ENCODE data around the gene OLR1.

Gene OLR1

DNA sequence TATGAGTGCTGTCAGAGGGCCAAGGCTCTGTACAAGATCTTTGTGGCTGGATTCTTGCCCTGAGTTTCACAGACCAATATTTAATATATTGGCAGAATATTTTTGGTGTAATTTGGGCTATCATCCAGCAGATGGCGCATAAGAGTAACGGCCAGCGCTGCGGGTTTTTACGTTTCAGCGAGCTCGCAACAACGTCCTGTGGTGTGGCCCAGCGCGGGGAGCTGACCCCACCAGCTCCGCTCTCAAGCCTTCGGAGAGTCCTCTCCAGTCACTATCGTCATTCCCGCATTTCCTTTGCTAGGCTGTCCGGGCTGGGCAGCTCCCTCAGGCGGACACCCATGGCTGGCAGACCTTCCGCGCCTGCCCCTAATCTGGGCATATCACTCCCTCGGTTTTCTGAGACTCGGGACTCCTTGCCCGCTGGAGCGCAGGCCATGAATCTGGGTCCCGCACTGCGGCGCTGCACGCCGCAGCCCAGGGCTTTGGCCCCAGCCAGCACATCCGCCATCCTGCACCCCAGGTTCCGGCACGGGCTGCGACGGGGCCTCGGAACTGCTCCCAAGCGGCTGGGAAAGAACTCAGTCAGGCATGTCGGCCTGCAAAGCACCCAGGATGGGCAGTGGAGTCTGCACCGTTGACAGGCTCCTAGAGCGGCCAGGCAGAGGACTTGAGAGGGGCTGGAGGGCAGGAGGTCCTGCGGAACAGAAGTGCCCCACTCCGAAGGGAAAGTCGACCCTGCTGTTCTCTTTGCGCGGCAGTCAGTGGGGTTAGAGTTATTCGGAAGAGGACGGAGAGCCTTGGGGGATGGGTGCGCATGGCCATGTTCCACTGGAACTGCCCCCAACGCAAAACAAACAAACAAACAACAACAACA is 18.4 kb downstream of the OLR1 start:
- DNase-seq (ENCODE audit: low read depth, low spot score) = no peak

DNA sequence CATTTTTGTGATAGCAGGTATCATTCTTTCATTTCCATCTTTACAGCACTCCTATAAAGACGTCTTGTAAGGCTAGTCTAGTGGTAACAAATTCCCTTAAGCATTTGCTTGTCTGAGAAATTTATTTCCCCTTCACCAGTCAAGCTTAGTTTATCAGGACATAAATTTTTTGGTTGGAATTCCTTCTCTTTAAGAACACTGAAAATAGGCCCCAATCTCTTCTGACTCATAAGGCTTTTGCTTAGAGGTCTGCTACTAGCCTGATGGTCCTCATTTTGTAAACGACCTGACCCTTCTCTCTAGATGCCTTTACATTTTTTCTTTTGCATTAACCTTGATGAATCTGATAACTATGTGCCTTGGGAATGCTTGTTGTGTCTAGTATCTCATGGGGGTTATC is 20.3 kb downstream of the OLR1 start:
- no peak for DNase-seq (ENCODE audit: low read depth, low spot score)

DNA sequence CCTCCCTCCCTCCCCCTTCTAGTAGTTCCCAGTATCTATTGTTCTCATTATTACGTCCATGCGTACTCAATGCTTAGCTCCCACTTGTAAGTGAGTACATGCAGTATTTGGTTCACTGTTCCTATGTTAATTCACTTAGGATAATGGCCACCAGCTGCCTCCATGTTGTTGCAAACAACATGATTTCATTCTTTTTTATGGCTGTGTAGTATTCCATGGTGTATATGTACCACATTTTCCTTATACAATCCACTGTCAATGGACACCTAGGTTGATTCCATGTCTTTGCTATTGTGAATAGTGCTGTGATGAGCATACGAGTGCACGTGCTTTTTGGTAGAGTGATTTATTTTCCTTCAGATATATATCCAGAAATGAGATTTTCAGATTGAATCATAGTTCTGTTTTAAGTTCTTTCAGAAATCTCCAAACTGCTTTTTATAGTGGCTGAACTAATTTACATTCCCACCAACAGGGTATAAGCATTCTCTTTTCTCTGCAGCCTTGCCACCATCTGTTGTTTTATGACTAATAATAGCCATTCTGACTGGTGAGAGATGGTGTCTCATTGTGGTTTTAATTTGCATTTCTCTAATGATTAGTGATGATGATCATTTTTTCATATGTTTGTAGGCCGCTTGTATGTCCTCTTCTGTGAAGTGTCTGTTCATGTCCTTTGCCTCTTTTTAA is 24.1 kb downstream of the OLR1 start:
- DNase-seq (ENCODE audit: low read depth, low spot score) = no peak

DNA sequence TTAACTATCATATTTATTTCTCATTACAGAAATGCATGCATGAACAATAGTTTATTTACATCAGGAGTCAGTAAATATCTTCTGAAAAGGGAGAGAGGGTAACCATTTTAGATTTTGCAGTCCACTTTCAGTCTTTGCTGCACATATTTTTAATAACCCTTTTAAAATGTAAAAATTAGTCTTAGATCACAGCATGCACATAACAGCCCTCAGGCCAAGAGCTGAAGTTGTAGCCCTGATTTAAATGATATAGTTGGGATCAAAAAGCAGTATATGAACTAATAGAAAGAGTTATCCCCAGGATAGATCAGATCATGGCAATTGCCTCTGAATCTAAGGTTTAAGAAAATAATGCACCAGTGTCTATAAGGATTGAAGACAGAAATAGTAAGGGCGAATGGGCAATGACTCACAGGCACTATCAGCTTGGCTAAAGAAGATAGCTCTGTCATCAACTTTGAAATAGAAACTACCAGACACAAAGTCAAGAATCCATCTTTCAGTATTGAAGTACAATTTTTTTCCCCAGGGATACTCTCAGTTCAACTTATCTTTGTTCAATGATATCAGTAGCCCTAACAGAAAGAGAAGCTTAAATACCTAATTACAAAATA is 28.8 kb downstream of the OLR1 start:
- DNase-seq (ENCODE audit: low read depth, low spot score) = no peak

DNA sequence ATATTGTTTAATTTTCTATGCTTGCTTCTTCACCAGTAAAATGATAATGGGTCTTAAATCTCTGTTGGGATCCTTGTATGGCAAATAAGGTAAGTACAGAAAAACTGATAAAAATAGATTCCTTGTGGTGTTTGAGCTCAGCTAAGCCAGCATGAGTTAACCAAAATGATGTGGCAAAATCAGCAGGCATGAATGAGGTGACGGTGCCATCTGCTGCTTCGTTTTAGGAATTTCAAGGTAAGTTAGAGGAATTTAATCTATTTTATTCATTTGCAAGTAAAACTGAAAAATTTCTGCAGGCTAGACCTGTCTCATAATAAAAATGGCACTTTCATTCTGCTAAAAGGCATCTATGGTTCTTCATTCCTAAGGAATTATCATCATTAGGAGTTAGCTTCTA is 31.9 kb downstream of the OLR1 start:
- DNase-seq (ENCODE audit: low read depth, low spot score) = peak; percentile 18

DNA sequence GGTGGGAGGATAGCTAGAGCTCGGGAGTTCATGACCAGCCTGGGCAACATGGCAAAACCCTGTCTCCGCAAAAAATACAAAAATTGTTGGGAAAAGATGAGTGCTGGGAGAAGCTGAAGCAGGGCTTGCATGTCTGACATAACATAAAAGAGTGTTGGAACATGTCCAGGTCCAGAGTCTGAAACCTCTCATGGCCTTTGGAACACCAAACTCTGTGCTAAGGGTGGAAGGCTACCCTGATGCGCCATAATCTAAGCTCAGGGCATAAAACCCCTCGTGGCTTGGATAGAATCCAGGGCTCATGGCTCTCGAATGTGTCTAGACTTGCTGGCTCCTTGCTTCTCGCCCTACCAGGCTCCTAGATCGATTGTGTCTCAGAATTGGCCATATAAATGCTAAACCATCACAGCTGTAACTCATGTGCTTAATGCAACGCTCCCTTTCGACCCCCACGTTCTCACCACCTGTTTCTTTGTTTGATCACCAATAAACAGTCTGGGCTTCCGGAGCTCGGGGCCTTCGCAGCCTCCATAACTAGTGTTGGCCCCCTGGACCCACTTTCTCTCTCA is 35.2 kb downstream of the OLR1 start:
- DNase-seq (ENCODE audit: low read depth, low spot score) = no peak

DNA sequence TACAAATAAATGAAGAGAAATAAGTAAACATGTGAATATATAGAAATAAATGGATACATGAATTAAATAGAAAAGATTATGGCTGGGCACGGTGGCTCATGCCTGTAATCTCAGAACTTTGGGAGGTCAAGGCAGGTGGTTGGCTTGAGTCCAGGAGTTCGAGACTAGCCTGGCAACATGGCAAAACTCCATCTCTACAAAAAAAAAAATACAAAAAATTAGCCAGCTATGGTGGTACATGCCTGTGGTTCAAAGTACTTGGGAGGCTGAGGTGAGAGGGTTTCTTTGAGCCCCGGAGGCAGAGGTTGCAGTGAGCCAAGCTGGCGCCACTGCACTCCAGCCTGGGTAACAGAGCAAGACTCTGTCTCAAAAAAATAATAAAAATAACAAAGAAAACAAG is 36.8 kb downstream of the OLR1 start:
- DNase-seq (ENCODE audit: low read depth, low spot score) = no peak

DNA sequence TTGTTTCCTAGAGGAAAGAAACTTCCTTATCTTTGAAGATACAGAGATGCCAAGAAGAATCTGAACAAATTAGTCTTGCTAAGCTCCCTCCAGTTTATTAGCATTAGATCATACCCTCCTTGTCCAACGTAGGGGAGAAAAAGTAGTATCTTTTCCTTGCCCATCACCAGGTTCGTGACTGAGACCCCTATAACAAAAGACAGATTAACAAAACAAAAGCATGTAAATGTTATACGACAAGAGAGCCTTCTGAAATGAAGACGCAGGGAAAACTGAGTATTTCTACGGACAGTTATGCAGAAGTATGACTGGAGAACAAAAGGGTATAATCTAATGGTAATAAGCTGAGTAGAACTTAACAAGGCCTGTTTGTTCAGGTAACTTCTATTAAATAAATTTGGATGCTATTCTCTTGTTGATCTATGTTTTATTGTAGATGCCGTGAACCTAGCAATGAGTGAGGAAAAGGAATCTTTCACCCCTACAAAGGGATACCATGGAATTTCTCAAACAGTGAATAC is 39.0 kb downstream of the OLR1 start:
- DNase-seq (ENCODE audit: low read depth, low spot score) = no peak

DNA sequence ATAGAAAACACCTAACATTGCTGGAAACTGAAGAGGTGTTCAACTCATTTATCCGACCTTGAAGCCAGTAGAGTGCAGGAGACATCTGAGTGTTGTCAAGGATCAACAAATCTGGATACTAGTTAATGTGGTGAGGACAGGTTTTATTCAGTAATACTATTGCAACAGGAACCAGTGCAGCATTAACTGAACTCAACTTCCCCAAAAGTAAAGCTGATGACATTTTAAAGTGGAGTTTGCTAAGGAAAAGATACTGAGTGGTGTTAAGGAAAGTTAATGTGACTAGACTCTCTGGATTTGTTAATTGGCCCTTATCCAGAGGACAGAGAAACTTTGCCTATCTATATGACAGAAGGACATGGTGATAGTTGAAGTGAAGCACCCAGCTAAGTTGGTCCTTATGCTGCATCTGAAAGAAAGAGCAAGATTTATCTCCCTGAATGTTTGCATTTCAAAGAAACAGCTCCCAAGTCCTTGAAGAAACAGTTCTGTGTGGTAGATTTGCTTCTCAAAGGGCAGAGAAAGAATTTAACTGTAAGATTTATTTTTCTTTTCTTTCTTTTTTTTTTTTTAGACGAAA is 40.7 kb downstream of the OLR1 start:
- no peak for DNase-seq (ENCODE audit: low read depth, low spot score)

DNA sequence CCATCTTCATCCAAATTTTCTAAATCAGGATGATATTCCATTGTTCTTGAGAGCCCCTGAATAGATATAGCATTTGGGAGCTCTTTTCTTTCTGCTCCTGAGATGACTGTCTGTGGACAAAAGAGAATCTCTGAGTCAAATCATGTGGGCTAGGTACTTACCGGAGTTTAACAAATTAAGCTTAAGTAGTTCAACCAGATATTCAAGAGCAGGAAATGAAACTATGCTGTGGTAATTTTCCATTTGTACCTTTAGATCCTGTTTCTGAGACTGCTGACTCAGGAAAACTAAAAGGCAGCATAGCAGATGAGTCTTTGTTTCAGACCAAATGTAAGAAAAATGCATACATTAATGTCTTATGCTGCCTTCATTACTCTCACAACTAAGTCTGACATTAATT is 41.9 kb downstream of the OLR1 start, which contains the start of gene CLEC7A:
Gene CLEC7A (minus strand): TSS at position 158 of the 400 bp plus-strand sequence. CDS start 117 bp downstream, at position 41.
- no peak for DNase-seq (ENCODE audit: low read depth, low spot score)

DNA sequence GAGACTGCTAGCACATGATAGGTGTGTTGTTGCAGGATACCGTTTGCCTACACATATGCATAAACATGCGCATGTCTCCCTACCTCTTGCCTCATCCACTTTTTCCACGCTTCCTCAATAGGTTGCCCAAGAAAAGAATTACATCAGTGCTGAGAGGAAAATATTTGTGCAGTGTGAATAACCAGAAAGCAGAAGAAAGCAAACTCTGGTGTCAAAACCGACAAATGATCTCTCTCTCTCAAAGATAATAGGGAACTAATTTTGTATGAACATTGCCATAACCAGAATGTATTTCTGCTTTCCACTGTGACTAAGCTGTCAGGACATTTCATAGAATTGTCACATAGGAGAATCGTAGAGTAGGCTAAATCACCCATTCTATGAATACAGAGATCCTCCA is 43.2 kb downstream of the OLR1 start:
- no peak for DNase-seq (ENCODE audit: low read depth, low spot score)

DNA sequence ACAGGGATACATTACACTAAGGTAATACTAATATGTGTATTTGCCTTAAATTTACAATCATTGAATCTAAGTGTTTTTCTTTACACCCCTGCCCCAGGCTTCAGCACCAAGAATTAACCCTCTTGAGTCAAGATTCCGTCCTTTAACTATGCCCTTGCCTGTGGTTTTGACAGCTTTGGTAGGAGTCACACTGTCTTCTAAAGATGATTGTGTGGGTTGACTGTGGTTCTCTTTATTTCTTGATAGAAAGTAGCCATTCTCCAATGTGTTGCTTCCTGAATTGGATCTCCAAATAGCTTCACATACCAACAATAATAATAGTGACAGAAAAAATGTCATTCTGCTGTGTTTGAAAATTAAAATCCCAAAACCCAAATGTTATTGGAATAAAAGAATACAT is 45.5 kb downstream of the OLR1 start:
- DNase-seq (ENCODE audit: low read depth, low spot score) = no peak

DNA sequence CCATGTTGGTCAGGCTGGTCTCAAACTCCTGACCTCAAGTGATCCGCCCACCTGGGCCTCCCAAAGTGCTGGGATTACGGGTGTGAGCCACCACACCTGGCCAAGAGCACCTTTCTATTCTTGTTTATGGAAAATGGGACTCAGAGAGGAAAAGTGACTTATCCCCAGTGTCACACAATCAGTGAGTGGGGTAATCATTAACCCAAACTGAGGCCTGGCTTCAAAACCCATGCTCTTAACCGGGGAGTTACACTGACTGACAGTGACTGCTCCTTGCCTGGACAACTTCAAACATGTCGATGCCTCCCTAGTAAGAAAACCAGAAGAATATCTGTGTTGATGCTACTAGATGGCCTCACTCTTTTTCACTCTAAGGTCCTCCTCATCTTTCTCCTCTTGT is 49.2 kb downstream of the OLR1 start:
- DNase-seq (ENCODE audit: low read depth, low spot score) = no peak

DNA sequence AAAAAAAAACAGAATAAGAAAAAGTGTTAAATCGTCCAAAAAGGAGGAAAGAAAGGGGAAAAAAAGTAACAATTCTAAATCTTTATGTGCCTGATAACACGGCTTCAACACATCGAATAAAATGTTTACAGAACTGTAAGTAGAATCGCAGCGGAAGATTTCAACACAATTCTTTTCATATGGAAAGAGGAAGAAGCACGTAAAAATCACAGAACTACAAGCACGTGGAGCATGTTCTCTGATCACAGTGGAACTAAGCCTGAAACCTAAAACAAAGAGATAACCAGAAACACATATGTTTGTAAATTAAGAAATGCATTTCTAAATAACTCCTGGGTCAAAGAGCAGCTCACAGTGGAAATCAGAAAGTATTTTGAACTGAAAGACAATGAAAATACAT is 50.7 kb downstream of the OLR1 start:
- no peak for DNase-seq (ENCODE audit: low read depth, low spot score)

DNA sequence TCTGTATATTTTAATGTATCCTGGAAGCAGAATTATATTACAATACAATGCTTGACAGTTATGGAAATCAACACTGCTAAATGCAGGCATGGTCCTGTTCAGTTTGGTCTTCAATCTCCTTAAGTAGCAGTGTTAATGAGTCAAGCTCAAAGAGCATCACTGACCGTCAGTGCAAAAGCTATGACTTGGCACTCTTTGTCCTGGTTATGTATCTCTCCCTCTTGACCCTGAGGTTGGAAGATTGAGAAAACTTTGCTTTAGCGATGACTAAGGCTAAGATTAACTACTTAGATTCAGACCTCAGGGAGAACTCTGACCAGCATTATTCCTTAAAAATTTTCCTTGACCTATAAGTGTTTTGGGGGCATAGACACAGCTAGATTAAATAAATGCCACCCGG is 52.9 kb downstream of the OLR1 start:
- no peak for DNase-seq (ENCODE audit: low read depth, low spot score)

DNA sequence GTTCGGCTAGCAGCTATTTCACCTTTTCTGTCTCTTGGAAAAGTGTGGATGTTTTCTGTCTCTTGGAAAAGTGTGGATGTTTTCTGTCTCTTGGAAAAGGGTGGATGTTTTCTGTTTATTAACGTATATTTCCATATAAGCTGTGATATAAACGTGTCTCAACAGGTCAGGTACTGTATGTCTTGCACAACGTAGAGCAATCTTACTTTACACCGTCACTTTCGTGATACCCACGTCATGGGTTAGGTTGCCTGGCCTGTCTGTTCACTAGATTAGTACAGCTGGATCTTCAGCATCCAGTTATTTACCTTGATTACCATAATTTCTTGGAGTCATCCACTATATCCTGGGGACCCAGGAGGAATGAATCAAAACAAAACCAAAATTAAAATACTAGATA is 56.0 kb downstream of the OLR1 start:
- DNase-seq (ENCODE audit: low read depth, low spot score) = no peak

DNA sequence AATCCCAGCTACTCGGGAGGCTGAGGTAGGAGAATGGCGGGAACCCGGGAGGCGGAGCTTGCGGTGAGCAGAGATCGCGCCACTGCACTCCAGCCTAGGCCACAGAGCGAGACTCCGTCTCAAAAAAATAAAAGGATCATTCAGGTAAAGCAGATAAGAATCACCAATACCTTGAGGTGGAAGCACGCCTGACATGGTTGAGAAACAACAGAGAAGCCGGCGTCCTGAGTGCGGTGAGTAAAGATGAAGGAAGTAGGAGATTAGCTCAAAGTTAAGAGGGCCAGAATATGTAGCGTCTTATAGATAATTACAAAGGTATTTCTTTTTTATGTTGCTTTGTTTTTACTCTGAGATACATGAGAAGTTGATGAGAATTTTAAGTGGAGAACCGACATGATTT is 56.6 kb downstream of the OLR1 start:
- DNase-seq (ENCODE audit: low read depth, low spot score) = no peak

DNA sequence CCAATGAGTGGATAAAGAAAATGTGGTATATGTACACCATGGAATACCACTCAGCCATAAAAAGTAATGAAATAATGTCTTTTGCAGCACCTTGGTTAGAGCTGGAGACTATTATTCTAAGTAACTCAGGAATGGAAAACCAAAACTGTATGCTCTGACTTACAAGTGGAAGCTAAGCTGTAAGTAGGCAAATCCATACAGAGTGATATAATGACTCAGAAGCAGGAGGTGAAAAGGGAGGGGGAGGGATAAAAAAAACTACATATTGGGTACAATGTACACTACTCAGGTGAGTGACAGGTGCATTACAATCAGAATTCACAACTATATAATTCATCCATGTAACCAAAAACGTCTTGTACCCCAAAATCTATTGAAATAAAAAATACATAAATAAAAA is 58.0 kb downstream of the OLR1 start:
- DNase-seq (ENCODE audit: low read depth, low spot score) = no peak

DNA sequence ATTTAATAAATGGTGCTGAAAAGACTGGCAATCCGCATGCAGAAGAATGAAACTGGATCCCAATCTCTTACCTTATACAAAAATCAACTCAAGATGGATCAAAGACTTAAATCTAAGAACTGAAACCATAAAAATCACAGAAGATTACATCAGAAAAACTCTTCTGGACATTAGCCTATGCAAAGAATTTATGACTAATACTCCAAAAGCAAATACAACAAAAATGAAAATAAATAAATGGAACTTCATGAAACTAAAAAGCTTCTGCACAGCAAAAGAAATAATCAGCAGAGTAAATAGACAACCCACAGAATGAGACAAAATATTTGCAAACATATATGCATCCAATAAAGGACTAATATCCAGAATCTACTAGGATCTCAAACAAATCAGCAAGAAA is 58.9 kb downstream of the OLR1 start:
- DNase-seq (ENCODE audit: low read depth, low spot score) = no peak

DNA sequence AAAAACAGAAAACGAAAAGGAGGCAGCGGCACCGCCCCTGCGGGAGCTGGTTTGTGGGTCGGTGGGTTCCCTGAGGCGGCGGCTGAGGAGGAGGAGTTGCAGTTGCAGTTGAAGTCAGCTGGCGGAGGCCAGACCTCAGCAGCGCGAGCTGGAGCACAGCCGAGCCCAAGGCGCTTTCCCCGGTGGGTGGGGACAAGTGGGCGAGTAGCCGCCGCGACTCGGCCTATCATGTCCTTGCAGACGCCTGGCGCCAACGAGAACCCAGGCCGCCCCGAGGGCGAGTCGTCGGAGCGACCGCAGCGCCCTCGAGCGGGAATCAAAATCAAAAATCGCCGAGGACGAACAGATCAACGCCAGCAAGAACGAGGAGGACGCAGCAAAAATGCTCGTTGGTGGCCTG is 60.5 kb downstream of the OLR1 start:
- DNase-seq (ENCODE audit: low read depth, low spot score) = no peak

DNA sequence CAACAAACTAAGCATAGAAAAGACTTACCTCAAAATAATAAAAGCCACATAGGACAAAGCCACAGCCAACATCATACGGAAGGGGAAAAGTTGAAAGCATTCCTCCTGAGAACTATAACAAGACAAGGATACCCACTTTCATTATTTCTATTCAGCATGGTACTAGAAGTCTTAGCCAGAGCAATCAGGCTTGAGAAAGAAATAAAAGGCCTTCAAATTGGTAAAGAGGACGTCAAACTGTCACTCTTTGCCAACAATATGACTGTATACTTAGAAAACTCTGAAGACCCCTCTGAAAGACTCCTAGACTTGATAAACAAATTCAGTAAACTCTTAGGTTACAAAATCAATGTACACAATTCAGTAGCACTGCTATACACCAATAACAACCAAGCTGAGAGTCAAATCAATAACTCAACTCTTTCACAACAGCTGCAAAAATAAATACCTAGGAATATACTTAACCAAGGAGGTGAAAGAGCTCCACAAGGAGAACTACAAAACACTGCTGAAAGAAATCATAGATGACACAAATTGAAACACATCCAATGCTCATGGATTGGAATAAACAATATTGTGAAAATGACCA is 61.6 kb downstream of the OLR1 start:
- no peak for DNase-seq (ENCODE audit: low read depth, low spot score)
